Activated naive CD4-positive, alpha-beta T cell treated with anti-CD3 and anti-CD28 coated beads, Interleukin-2, amount 50 U/mL, for 24 hours (primary cell): ENCODE data around the gene EXOC4.

ENCODE experiments used
- H3K27ac Mint-ChIP-seq: one replicate; pipeline ENCODE4 v1.8.0; 2021; ENCODE audit warnings: mild to moderate bottlenecking, mixed read lengths
- H3K27me3 Mint-ChIP-seq: one replicate; pipeline ENCODE4 v1.8.0; 2021; ENCODE audit warnings: mixed read lengths
- H3K36me3 Mint-ChIP-seq: one replicate; pipeline ENCODE4 v1.8.0; 2021; ENCODE audit warnings: mixed read lengths
- H3K4me1 Mint-ChIP-seq: one replicate; pipeline ENCODE4 v1.8.0; 2021; ENCODE audit warnings: mixed read lengths
- H3K4me3 Mint-ChIP-seq: one replicate; pipeline ENCODE4 v1.8.0; 2021; ENCODE audit warnings: mild to moderate bottlenecking, mixed read lengths
- H3K9me3 Mint-ChIP-seq: one replicate; pipeline ENCODE4 v1.8.0; 2021; ENCODE audit warnings: mixed read lengths

Gene EXOC4

DNA sequence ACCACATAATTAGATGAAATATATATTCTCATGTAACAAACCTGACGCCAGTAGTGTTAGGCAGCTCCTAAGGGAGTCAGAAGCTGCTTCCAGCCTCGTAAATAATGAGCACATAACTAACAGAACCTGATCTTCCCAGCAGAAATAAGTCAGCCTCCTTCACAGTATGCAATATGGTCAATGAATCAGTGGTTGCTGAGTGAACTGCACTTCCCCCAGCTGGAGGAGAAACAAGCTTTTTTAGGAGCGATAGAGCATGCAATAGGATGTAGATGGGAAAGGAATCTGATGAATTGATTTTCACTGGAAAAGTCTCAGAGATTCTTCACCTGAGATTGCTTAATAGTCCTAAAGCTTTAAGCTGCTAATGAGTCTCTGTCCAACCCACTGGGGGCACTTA lies 537.1 kb downstream of the EXOC4 start:
- Mint-ChIP-seq H3K27ac (no peak overlapping the region), H3K36me3 (peaks cover 12% of the 10 kb centered on the region), H3K4me3 (no peak overlapping the region), H3K27me3 (no peaks in the 10 kb centered on the region), H3K4me1 (no peaks in the 10 kb centered on the region), H3K9me3 (no peaks in the 10 kb centered on the region)

GRCh38 chr7:133790911-133791310 lies 538.0 kb downstream of the EXOC4 start:
- Mint-ChIP-seq H3K36me3 (peaks cover 12% of the 10 kb centered on the region), H3K27ac (no peak overlapping the region), H3K27me3 (no peaks in the 10 kb centered on the region), H3K4me3 (no peak overlapping the region), H3K4me1 (no peaks in the 10 kb centered on the region), H3K9me3 (no peaks in the 10 kb centered on the region)

- Mint-ChIP-seq H3K27ac (no peak overlapping the region), H3K9me3 (no peaks in the 10 kb centered on the region), H3K36me3 (peaks cover 8% of the 10 kb centered on the region), H3K4me3 (no peak overlapping the region), H3K4me1 (no peaks in the 10 kb centered on the region), H3K27me3 (no peaks in the 10 kb centered on the region)
Measured at GRCh38 chr7:133794479-133794878, 541.6 kb downstream of the EXOC4 start.

GRCh38 chr7:133795068-133795665 lies 542.3 kb downstream of the EXOC4 start:
- H3K27ac Mint-ChIP-seq = no peak overlapping the region
- H3K4me3 Mint-ChIP-seq = no peak overlapping the region
- H3K4me1 Mint-ChIP-seq = no peaks in the 10 kb centered on the region
- H3K36me3 Mint-ChIP-seq = peaks cover 10% of the 10 kb centered on the region
- H3K9me3 Mint-ChIP-seq = no peaks in the 10 kb centered on the region
- H3K27me3 Mint-ChIP-seq = no peaks in the 10 kb centered on the region

- Mint-ChIP-seq H3K36me3 (peaks cover 8% of the 10 kb centered on the region), H3K4me1 (no peaks in the 10 kb centered on the region), H3K27me3 (no peaks in the 10 kb centered on the region), H3K9me3 (no peaks in the 10 kb centered on the region), H3K4me3 (no peak overlapping the region), H3K27ac (no peak overlapping the region)
Measured at GRCh38 chr7:133796782-133797745, 544.2 kb downstream of the EXOC4 start.

- Mint-ChIP-seq H3K27me3 (no peaks in the 10 kb centered on the region), H3K27ac (no peak overlapping the region)
Measured at GRCh38 chr7:133797818-133798520, 545.1 kb downstream of the EXOC4 start.

DNA sequence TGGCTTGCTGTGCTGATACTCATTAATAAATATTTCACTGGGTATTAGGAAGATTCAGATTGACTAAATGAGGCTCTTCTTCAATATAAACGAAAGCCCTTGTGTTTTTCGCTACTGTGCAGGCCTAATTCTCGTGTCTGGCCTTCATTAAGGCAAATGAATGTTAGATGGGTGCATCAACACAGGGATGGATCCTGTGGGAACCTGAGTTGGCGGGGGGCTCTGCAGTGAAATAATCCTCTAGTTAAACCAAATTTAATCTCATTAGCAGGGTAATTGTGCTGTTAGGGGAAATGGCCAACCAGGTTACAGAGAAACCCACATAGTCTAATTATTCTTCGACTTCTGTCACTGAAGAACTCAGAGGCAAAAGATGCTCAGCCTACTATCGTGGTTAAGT lies 548.5 kb downstream of the EXOC4 start:
- H3K4me3 Mint-ChIP-seq = no peak overlapping the region
- peaks cover 7% of the 10 kb centered on the region for H3K36me3 Mint-ChIP-seq
- no peaks in the 10 kb centered on the region for H3K27me3 Mint-ChIP-seq
- H3K4me1 Mint-ChIP-seq = no peaks in the 10 kb centered on the region
- H3K27ac Mint-ChIP-seq = no peak overlapping the region
- H3K9me3 Mint-ChIP-seq = no peaks in the 10 kb centered on the region

More at GRCh38 chr7:133797818-133798520, 545.1 kb downstream of the EXOC4 start:
- Mint-ChIP-seq H3K4me3 (no peak overlapping the region), H3K9me3 (no peaks in the 10 kb centered on the region), H3K36me3 (peaks cover 8% of the 10 kb centered on the region), H3K4me1 (no peaks in the 10 kb centered on the region)

DNA sequence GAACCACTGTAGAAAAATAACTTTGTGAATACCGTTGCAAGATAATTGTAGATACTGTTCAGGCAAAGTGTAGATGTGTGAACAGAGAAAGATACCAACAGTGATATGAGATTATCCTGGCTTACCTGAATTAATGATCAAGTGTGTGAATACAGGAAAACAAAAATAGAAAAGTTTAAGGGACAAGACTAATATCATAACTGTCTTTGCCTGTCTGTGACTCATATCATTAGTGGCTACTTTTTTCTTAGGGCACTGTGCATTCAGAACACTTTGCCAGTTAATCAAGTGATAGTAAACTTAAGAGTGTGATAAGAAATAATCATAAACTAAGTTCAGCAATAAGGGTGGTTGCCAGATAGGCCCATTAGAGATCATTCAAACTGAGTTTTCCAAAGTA lies 551.2 kb downstream of the EXOC4 start:
- Mint-ChIP-seq H3K4me1 (no peaks in the 10 kb centered on the region), H3K9me3 (no peaks in the 10 kb centered on the region), H3K4me3 (no peak overlapping the region), H3K36me3 (peaks cover 9% of the 10 kb centered on the region), H3K27me3 (no peaks in the 10 kb centered on the region), H3K27ac (no peak overlapping the region)

- Mint-ChIP-seq H3K9me3 (no peaks in the 10 kb centered on the region), H3K27ac (no peak overlapping the region), H3K4me3 (no peak overlapping the region), H3K27me3 (no peaks in the 10 kb centered on the region), H3K4me1 (no peaks in the 10 kb centered on the region), H3K36me3 (peaks cover 5% of the 10 kb centered on the region)
Measured at GRCh38 chr7:133805426-133805825, 552.5 kb downstream of the EXOC4 start.

GRCh38 chr7:133807624-133808492 lies 555.0 kb downstream of the EXOC4 start:
- no peaks in the 10 kb centered on the region for H3K27me3 Mint-ChIP-seq
- H3K27ac Mint-ChIP-seq = no peak overlapping the region
- H3K4me1 Mint-ChIP-seq = no peaks in the 10 kb centered on the region

GRCh38 chr7:133808493-133808866 lies 555.6 kb downstream of the EXOC4 start:
- Mint-ChIP-seq H3K9me3 (no peaks in the 10 kb centered on the region), H3K4me3 (no peak overlapping the region), H3K27ac (no peak overlapping the region), H3K36me3 (peaks cover 5% of the 10 kb centered on the region), H3K27me3 (no peaks in the 10 kb centered on the region), H3K4me1 (no peaks in the 10 kb centered on the region)

More at GRCh38 chr7:133807624-133808492, 555.0 kb downstream of the EXOC4 start:
- H3K9me3 Mint-ChIP-seq = no peaks in the 10 kb centered on the region
- H3K4me3 Mint-ChIP-seq = no peak overlapping the region
- peaks cover 5% of the 10 kb centered on the region for H3K36me3 Mint-ChIP-seq

GRCh38 chr7:133812877-133813276 lies 560.0 kb downstream of the EXOC4 start:
- Mint-ChIP-seq H3K27me3 (no peaks in the 10 kb centered on the region), H3K9me3 (no peaks in the 10 kb centered on the region), H3K27ac (no peak overlapping the region), H3K36me3 (peaks cover 14% of the 10 kb centered on the region), H3K4me3 (no peak overlapping the region), H3K4me1 (no peaks in the 10 kb centered on the region)

- Mint-ChIP-seq H3K4me3 (no peak overlapping the region), H3K36me3 (peaks cover 31% of the 10 kb centered on the region), H3K27me3 (no peaks in the 10 kb centered on the region), H3K9me3 (no peaks in the 10 kb centered on the region), H3K4me1 (no peaks in the 10 kb centered on the region), H3K27ac (no peak overlapping the region)
Measured at GRCh38 chr7:133815611-133816210, 562.8 kb downstream of the EXOC4 start.

DNA sequence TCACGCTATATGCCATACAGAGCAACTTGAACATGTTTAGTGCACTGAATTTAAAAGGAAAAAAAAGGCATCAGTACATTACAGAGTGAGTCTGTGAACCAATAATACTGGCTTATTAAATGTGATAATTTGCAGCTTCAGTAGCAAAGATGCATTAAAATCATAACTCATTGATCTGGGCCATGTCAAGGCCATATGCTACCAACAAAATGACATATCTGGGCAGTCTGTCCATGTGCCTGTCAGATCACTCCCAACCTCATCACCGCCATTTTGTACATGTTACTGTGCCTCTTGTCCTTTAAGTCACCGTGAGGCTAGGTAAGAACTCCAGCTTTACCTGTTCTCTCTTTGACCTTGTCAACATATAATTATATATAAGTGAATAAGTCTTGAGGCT lies 566.8 kb downstream of the EXOC4 start:
- Mint-ChIP-seq H3K27me3 (no peaks in the 10 kb centered on the region), H3K27ac (no peak overlapping the region), H3K4me3 (no peak overlapping the region), H3K4me1 (peaks cover 4% of the 10 kb centered on the region), H3K9me3 (no peaks in the 10 kb centered on the region), H3K36me3 (peaks cover 42% of the 10 kb centered on the region)

GRCh38 chr7:133820584-133820983 lies 567.7 kb downstream of the EXOC4 start:
- peaks cover 4% of the 10 kb centered on the region for H3K4me1 Mint-ChIP-seq
- H3K27me3 Mint-ChIP-seq = no peaks in the 10 kb centered on the region
- no peak overlapping the region for H3K27ac Mint-ChIP-seq
- H3K4me3 Mint-ChIP-seq = no peak overlapping the region
- H3K9me3 Mint-ChIP-seq = no peaks in the 10 kb centered on the region
- peaks cover 46% of the 10 kb centered on the region for H3K36me3 Mint-ChIP-seq
